NCI-H1694 treated with DMSO at 0.1 percent for 48 hours (cell line): ENCODE data around the gene KLHL6.
"Not testable (repeated sequence)": the region's sequence is repeated elsewhere in the genome, so short reads cannot be mapped to it uniquely, and the experiment has no call there.

Experiments used
- DNase-seq: peaks from one replicate; lab custom pipeline; 2025; lab: John Stamatoyannopoulos, UW

KLHL6 gene

DNA sequence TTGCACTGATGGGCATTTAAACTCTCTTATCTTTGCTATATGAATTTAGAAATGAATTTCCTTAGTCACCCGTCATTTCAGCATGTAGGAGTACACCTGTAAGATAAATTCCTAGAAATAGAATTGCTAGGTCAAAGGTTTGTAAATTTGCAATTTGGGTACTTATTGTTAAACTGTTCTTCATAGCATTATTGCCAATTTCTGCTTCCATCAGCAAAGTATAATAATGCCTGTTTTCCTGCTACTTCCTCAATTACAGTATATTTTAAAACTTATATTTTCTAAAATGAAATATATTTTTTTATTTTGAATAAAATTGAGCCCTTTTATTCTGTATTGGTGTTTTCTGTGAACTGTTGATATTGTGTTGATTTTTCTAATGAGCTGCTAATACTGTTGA is 110.8 kb downstream of the KLHL6 start:
- no peak for DNase-seq

DNA sequence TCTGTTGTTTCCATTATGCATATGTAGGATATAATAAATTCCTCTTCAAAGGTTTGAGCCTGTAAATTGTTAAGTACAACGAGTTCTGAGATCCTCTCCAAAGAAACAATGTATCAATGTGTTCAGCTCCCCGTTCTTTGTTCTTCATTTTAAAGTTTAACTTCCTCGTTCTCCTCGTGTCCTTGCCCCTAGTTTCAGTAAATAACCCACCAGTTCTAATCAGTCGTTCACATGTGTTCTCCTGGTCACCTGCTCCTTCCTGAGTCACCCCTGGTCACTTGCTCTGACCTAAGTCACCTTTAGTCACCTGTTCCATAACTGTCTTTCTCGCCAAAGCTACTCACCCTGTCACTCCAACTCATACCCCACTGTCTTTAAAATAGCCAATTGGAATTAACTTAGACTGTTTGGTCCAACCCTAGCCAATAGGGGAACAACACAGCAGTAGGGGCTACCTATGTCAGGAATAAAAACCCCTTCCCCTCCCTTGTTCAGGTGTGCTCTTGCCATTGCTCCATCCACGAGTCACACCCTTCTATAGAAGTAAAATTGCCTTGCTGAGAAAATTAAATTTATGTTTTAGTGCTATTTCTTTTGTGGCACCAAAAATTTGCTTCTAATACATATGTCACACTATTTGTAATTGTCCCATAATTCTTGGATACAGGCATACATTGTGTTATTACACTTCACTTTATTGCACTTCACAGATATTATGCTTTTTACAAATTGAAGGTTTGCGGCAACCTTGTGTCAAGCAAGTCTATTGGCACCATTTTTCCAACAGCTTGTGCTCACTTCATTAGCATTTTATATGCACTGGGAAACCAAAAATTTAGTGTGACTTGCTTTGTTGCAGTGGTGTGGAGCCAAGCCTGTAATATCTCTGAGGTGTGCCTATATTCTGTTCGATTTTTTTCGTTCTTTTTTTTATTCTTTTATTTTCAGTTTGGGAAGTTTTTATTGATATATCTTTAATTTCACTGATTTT is 111.8 kb downstream of the KLHL6 start:
- no peak for DNase-seq

DNA sequence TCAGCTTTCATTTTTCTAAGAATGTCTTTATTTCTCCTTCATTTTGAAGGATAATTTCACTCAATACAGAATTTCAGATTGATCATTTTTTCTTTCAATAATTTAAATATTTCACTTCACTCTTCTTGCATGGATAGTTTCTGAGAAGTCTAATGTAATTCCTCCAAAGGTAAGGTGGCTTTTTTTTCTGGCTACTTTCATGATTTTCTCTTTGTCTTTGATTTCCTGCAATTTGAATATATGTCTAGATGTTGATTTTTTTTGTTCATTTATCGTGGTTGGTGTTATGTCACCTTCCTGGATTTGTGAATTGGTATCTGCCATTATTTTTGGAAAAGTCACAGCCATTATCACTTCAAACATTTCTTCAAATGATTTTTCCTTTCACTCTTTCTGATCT is 112.5 kb downstream of the KLHL6 start:
- DNase-seq, result no peak

DNA sequence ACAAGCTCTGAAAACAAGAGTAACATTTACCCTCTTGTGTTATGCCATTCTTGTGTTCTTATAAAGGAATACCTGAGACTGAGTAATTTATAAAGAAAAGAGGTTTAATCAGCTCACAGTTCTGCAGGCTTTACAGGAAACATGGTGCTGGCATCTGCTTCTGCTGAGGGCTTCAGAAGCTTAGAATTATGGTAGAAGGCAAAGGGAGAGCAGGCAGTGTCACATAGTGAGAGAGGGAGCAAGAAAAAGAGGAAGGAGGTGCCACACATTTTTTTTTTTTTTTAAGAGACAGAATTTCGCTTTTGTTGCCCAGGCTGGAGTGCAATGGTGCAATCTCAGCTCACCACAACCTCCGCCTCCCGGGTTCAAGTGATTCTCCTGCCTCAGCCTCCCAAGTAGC is 115.0 kb downstream of the KLHL6 start:
- DNase-seq, result not testable (repeated sequence)

DNA sequence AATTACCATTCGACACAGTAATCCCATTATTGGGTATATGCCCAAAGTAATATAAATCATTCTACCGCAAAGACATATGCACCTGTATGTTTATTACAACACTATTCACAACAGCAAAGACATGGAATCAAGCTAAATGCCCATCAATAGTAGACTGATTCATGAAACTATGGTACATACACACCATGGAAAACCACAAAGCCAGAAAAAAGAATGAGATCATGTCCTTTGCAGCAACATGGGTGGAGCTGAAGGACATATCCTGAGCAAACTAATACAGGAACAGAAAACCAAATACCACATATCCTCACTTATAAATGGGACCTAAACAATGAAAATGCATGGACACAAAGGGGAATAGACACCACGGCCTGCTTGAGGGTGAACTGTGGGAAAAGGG is 116.0 kb downstream of the KLHL6 start:
- no peak for DNase-seq

DNA sequence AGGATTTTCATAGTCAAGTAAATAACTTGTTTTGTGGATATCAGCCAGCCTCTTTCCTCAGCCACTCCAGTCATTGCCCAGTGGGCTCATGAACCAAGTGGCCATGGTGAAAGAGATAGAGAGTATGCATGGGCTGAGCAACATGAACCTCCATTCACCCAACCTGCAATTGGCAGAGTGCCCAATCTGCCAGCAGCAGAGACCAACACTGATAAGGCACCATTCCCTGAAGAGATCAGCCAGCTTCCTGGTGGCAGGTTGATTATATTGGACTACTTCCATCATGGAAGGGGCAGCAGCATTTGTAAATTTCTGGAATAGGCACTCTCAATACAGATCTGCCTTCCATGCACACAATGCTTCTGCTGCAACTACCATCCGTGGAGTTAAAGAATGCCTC is 116.8 kb downstream of the KLHL6 start:
- DNase-seq, result no peak

DNA sequence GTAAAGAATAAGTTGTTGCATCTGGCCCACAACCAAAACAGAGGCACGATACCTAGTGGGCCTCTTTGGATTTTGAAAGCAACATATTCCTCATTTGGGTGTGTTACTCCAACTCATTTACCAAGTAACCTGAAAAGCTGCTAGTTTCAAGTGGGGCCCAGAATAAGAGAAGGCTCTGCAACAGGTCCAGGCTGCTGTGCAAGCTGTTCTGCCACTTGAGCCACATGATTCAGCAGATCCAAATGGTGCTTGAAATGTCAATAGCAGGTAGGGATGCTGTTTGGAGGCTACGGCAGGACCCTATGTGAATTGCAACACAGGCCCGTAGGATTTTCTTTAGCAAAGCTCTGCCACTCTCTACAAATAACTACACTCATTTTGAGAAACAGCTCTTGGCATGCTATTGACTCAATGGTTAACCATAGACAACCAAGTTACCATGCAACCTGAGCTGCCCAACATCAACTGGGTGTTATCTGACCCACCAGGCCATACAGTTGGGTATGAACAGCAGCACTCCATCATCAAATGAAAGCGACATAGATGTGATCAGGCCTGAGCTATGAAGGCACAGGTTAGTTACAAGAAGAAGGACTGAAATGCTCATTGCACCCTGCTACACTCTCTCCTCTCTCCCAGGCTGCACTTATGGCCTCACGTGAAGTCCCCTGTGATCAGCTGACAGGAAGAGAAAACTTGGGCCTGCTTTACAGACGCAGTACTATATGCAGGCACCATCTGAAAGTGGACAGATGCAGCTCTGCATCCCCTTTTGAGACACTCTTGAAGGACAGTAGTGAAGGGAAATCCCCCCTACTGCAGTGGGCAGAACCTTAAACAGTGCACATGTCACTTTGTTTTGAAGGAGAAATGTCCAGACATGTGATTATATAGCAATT is 117.6 kb downstream of the KLHL6 start:
- DNase-seq, result no peak
